GM18526 (cell line): Measurements from ENCODE around the gene ERO1B.

Experiments
- POLR2A ChIP-seq: IDR thresholded peaks from 3 replicates; pipeline ENCODE4 v1.6.1; 2011; ENCODE audit not compliant: insufficient read length; ENCODE audit errors: extremely low read depth

ERO1B gene

DNA sequence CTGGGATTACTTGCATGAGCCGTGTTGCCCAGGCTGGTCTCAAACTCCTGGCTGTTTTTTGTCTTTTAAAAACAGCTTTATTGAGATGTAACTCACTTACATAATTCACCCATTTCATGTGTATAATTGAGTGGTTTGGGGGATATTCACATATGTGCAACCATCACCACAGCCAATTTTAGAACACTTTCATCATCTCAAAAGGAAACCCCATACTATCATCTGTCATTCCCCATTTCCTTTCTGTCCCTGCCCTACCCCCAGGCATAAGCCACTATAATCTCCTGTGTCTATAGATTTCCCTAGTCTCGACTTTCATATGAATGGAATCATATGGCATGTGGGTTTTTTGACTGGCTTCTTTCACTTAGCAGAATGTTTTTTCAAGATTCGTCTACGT lies 96.1 kb downstream of the ERO1B start:
- TF ChIP-seq POLR2A, result no peak

- no peak for TF ChIP-seq POLR2A
Measured at GRCh38 chr1:236181059-236181458, 100.7 kb downstream of the ERO1B start.

DNA sequence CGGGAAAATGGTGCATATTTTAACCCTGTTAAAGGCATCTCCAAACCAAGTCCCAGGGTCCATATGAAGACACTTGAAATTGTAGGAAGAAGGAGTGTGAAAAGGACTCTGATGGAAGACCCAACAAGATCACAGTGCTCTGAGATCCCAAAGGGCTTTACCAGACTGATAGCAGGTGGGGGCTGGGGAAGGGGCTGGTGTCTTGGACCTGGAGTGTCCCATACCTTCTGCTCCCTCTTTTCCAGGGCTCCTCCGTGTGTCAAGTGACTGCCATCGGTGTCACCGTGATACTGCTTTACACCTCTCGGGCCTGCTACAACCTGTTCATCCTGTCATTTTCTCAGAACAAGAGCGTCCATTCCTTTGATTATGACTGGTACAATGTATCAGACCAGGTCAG lies 102.1 kb downstream of the ERO1B start:
- no peak for TF ChIP-seq POLR2A

DNA sequence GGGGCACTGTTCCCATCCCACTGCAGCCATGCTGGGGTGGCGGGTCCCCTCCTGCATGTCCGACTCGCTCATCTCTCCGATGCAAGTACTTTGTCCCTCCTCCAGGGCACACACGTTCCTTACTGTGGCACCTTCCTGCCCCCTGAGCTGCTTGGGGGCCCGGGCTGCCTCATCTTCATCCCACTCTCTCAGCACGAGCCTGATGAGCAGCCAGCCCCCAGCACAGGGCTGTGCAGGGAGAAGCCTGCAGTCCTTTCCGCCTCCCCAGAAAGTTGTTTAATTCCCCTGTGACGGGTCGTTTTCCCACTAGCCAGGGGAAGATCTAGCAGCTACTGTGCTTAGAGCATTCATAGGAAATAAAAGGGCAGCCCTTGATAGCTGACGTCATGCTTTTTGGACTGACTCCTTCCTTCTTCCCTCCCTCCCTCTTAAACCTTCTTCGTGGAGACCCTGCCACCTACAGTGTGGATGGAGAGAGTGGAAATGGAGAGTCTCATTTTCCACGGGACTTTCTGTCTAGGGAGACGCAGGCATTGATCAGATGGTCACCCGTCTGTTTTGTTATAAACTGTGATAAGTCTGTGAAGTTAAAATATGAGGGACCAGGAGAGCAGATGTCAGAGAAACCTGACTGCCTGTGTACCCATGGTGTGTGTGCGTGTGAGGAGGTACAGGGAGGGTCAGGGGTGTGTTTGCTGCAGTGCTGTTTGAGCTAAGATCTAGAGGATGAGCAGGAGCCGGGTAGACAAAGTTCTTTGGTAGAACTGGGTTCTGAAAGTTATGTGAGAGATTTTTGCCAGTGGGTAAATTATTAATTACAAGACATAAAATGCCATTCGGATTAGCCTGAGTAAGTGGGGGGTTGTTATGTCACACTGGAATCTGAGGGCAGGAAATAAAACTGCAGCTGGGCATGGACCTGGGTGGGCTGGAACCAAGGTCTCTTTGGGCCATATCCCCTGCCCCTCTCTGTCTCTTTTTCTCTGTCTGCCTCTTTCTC lies 105.1 kb downstream of the ERO1B start:
- no peak for TF ChIP-seq POLR2A

- TF ChIP-seq POLR2A, result no peak
Measured at GRCh38 chr1:236175642-236176336, 106.0 kb downstream of the ERO1B start.

DNA sequence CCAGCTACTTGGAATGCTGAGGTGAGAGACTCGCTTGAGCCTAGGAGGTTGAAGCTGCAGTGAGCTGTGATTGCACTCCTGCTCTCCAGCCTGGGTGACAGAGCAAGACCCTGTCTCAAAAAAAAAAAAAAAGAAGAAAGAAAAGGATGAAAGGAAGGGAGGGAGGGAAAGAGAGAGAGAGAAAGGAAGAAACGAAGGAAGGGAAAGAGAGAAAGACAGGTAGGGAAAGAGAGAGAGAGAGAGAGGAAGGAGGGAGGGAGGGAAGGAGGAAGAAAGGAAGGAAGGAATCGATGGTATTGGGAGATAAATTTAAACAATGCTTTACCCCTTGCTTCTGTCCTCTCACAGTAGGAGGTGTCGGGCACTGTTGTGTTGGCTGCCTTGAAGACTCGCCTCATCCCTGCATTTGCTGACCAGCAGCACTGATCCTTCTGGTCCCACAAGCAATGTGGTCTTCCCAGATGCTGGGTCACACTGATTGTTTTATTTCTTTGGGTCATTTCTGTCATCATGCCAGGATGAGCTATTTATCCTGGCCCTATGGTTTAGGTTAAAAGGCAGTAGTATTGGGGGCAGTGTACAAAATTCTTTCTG lies 108.5 kb downstream of the ERO1B start:
- TF ChIP-seq POLR2A, result no peak

- TF ChIP-seq POLR2A, result no peak
Measured at GRCh38 chr1:236172041-236172579, 109.6 kb downstream of the ERO1B start.

- TF ChIP-seq POLR2A, result no peak
Measured at GRCh38 chr1:236168716-236169429, 112.9 kb downstream of the ERO1B start.

DNA sequence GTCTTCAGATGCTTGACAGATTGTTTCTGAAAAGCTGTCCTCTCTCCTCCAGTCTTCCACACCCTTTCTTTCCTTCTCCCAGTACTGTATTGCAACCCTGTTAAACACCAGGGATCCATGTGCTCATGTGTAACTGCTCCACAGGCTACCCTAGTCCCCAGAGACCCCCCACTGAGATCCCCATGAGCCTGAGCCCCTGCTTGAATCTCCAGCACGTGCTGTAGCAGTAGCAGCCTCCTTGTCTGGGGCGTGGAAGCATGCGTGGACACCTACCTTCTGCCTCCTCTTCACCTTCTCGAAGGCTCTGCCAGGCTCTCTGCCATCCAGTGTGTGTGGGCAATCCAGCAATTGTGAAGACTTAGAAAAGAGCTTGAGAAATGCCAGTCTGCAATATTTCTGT lies 114.2 kb downstream of the ERO1B start:
- TF ChIP-seq POLR2A, result no peak

GRCh38 chr1:236167154-236167553 lies 114.6 kb downstream of the ERO1B start:
- TF ChIP-seq POLR2A, result no peak

- no peak for TF ChIP-seq POLR2A
Measured at GRCh38 chr1:236166041-236166440, 115.7 kb downstream of the ERO1B start.
